ENCODE data around the gene IFNA5. TPM values are rescaled to one million over a fixed set of nuclear protein-coding genes. Genes with fewer than 3 reads are reported as not detected.

IFNA5 gene
- total RNA-seq, 1 donor from 2014 or later = not detected

DNA sequence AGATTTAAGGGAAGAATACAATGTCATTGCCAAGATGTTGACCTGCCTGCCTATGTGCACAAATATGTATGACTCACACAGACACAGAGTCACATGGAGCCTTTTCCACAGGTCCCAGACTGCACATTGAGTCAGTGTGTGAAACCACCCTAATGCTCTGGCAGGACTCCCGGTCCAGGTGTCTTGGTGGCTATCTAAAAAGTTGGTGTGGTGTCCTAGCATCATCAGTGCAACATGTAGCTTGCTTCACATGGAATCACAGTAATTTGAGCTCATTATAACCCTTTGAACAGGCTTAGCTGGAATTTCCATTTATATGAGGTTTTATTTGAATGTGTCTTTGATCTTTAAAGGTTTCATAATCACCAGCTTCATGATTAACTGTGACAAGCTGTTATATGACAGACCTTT, 10.7 kb downstream of the IFNA5 start:
- DNase-seq (ENCODE audit: low spot score) = peak; percentile 62

DNA sequence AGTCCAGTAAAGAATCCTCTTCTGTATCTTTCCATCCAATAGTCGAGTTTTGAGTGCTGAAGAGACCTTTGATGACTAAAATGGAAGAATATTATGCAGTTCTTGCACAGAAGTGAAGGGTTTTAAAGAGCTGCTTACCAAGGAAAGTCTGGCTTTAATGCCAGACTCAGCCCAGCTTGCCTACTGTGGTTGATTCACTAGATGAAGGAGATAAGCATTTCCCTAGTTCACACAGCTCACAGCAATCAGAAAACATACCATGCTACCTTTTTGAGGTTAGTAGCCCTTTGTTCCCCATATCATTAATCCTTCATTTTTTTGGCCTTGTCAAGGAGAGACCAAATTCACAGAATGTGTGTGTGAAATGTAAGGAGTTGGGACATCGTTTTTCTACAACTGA, 15.3 kb downstream of the IFNA5 start:
- DNase-seq (ENCODE audit: low spot score) = no peak

DNA sequence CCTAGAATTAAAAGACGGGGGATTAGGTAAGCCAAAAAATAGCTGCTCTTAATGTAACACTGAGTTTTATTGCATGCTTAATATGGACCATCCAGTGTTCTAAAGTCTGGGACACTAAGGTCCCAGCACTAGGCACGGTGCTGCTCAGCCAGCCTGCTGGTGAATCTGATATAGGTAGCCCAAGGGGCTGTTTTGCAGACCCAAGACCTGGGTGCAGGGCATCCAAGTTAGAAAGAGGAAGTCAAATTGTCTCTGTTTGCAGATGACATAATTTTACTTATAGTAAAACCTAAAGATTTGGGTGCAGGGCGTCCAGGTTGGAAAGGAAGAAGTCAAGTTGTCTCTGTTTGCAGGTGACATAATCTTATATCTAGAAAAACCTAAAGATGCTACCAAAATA, 17.8 kb downstream of the IFNA5 start:
- DNase-seq (ENCODE audit: low spot score) = no peak

GRCh38 chr9:21286659-21287058, 18.5 kb downstream of the IFNA5 start:
- DNase-seq (ENCODE audit: low spot score) = no peak

DNA sequence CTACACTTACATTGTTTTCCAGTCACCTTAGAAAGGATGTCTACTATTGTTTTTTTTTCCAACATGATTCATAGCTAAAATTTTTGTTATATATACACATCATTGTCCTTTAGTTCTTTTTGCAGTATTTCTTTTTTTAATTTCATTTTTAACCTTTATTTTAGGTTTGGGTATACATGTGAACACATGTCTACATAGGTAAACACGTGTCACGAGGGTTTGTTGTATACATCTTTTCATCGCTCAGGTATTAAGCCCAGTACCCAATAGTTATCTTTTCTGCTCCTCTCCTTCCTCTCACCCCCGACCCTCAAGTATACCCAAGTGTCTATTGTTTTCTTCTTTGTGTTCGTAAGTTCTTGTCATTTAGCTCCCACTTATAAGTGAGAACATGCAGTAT, 19.0 kb downstream of the IFNA5 start:
- DNase-seq (ENCODE audit: low spot score) = no peak

- no peak for DNase-seq (ENCODE audit: low spot score)
Observed at GRCh38 chr9:21281275-21281674, 23.8 kb downstream of the IFNA5 start.

GRCh38 chr9:21268347-21268657, 36.8 kb downstream of the IFNA5 start:
- DNase-seq (ENCODE audit: low spot score) = no peak

- DNase-seq (ENCODE audit: low spot score) = no peak
Observed at GRCh38 chr9:21267485-21268346, 37.4 kb downstream of the IFNA5 start.

DNA sequence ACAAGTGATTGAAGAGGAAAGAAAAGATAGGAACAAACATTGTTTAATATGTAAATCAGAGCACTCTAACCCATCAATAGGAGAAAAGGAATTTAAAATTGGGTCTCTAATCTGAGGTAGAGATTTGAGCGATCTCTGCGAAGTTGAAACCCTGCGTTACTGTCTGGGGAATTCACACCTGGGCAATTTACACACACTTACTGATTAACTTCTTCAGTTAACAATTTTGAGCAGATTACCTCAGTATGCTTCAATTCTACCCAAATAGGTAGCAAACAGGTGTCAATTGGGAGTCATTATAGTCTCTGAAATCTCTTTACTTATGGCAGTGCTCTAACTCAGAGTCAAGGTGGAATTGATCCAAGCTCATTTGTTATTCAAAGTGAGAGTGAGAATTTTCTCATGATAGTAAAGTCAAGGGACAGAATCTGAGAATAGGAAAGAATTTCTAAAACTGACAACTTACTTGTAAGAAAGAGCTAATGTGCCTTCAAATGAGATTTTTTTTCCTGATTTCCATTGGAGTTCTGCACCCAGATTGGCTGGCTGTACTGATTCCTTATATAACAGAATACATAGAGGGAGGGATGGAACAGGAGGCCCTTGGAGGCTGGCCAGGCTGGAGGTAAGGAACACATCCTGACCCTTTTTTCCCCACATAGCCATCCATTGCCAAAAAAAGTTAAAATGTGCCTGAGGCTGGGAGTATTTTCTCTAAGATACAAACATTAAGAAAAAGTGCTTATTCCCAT, 38.2 kb downstream of the IFNA5 start:
- no peak for DNase-seq (ENCODE audit: low spot score)

DNA sequence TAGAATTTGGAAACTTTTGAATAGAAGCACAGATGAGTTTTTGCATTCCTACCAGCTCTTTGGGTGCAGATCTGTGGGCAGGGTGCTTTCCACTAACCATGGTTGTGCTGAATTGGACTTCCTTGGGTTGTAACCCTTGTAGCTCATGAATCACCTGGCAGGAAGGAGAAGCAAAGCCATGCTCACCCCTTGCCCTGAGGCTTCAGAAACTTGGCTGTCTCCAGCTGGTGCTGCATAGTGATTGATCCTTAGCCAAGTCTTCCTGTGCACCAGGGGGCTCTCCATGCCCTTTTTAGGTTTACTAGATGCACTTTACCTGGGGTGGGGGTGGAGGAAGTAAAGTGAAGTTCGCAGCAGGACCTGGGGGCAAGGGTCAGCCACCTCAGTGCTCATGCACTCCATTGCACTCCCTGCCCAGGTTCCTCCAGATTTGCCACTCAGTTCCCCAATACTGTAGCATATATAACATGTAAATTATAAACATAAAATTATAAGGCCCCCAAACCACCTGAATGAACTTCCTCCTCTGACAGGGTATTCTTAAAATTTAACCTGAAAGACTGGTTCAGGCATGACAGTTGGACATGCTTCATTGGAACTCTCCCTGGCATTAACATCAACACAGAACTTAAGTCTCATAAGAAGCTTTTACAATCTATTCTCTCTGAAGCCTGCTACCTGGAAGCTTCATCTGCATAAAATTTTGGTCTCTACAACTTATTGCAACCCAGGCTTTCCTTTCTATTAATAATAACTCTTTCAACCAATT, 39.5 kb downstream of the IFNA5 start:
- DNase-seq (ENCODE audit: low spot score) = no peak

DNA sequence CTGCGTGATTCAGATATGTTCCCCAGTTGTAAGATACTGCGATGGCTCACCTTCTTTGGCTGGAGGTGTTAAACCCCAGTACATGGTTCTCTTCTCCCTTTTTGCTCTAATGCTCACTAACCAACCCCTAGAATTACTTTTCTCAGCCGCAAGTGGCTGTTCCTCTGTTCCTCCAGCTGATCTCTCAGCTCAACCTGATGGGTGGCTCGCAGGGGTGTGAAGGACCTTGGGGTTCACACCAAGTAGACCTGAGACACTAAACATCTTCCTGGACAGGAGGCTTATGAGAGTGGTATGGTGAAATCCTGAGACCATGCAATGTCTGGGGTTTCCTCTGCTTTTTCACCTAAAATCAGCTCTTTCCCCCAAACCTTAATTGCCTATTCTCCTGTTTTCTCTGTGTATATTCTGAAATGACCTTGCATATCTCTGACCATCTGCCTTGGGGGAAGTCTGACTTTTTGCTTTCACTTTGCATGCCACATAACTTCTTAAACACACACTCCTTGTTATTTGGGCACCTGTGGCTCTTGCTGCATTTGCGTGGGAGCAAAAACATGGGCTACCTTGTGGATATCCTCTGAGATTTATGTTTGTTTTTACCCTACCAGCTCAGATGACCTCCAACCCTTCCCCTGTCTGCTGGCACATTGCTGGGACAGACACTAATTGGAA, 49.4 kb downstream of the IFNA5 start:
- no peak for DNase-seq (ENCODE audit: low spot score)

Other genes starting within 250 kb of the IFNA5 start
- not detected for gene IFNB1, start 227.4 kb downstream of the IFNA5 start, total RNA-seq
- not detected for gene IFNW1, start 163.5 kb downstream of the IFNA5 start, total RNA-seq
- gene IFNA21, start 138.7 kb downstream of the IFNA5 start, total RNA-seq = not detected
- not detected for gene IFNA4, start 117.7 kb downstream of the IFNA5 start, total RNA-seq
- gene IFNA7, start 103.1 kb downstream of the IFNA5 start, total RNA-seq = not detected
- not detected for gene IFNA10, start 98.2 kb downstream of the IFNA5 start, total RNA-seq
- gene IFNA16, start 88.0 kb downstream of the IFNA5 start, total RNA-seq = not detected
- not detected for gene IFNA17, start 77.1 kb downstream of the IFNA5 start, total RNA-seq
- not detected for gene IFNA14, start 65.3 kb downstream of the IFNA5 start, total RNA-seq
- 25.0 TPM for gene KLHL9, start 30.1 kb upstream of the IFNA5 start, total RNA-seq
- gene IFNA6, start 45.6 kb upstream of the IFNA5 start, total RNA-seq = not detected
- gene IFNA13, start 62.7 kb upstream of the IFNA5 start, total RNA-seq = not detected
- not detected for gene IFNA2, start 80.1 kb upstream of the IFNA5 start, total RNA-seq
- not detected for gene IFNA8, start 103.8 kb upstream of the IFNA5 start, total RNA-seq
- gene IFNA1, start 135.1 kb upstream of the IFNA5 start, total RNA-seq = not detected
- 0.23 TPM for gene IFNE, start 177.0 kb upstream of the IFNA5 start, total RNA-seq